ENCODE results near the gene TNIK.

The TNIK gene

DNA sequence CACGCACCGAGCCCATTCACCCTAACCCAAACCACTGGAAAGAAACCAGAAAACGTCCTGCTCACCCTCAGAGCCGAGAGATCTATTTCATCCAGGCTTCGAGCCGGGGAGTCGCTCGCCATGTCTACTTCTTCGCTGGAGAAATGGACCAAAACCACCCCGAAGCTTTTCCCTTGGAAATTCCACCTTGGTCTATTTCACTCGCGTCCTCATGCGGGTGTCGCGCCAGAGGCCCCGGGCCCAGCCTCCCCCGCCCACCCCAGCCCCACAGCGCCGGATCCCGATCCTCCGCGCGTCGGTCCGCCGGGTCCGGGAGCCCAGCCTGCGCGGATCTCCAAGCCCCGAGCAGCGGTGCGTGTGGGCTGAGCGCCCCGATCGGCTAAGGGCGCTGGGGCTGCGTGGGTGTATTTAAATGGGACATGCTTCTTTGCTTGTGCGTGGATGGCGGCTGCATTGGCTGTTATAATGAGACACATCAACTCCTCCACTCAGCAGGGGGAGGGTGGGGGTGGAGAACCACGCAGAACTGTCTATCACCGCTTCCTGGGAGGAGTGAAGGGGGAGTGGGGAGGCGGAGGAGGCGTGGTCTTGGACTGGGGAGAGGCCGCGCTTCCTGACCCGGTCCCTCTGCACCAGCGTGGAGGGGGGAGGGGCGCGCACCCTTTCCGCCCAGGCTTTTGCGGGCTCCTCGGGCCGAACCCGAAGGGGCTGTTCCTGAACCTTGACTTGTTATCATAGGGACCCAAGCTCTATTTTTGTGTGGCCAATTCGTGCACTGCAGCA lies at the start of gene TNIK:
Gene TNIK, minus strand, starts transcription at position 464 of the 783 bp plus-strand sequence. Its CDS starts 342 bp downstream, at position 122.
- peak; percentile 62 to 63 for DNase-seq

DNA sequence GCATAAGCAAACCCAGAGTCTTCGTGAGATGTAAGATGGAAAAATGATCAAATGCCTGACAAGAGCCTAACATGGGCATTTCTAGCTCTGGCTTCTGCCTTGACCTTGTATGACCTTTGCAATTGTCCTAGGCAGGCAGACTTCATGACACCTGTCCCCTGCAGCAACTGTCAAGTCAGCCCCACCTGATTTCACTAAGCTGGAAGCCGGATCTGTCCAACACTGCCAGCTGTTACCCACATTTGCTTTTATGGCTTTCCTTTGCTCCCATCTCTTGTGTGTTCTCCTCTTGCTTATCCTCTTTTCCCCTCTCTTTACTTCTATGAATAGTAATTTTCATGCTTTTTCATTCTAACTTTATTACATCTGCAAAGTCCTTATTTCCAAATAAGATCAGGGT lies 48.5 kb upstream of the TNIK start:
- DNase-seq: no peak

DNA sequence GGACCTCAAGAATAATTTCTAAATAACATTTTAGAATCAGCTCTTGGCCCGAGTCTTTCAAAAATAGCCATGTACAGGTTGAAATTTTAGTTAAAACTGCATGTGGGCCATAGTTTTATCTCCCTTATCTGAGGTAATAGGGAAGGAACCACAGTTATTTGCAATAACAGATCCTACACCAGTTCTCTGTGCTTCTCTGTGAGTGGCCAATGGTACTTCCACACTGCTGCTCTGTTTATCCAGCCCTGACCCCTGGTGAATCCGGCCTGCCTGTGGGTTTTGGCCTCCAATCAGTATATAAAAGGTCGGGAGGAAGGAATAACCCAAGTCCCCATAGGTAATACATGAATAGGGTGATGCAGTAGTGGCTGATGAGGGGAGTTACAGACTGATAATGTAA lies 48.0 kb upstream of the TNIK start:
- DNase-seq: no peak

DNA sequence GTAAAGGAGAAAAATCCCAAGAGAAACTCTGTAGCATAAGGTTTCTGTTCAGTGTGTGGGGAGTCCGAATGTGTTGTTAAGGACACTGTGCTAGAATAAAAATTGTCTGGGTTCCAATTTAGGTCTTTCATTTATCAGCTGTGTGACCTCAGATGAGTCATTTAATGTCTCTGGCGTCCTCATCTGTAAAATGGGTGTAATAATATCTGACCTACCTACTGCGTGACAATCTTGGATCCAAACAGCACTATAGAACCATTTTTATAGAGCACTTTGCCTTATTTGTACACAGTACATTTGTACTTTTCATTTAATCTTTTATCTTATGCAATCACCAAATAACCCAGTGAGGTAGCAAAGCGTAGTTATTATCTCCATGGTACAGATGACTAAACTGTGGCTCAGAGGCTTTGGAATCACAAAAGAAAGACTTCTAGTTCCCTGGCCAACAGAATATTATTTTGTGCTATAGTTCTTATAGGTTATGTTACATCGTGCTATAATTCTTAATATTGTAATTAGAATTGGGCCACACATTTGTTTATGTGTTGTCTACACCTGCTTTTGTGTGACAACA lies 46.6 kb upstream of the TNIK start:
- no peak for DNase-seq

DNA sequence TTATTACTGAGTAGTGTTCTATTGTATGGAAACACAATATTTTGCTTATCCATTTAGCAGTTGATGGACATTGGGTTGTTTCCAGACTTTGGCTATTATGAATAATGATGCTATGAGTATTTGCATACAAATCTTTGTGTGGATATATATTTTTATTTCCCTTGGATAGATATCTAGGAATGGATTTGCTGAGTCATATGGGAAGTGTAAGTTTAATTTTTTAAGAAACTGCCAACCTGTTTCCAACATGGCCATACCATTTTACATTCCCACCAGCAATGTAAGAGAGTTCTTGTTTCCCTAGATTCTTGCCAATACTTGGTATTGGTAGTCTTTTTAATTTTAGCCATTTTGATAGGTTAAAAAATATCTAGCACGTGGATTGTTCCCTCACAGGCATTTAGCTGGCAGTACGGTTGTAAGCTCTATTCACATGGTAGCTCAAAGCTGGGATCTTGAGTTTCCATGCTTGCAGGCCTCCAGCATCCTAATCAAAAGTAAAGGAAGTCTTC lies 45.7 kb upstream of the TNIK start:
- no peak for DNase-seq

DNA sequence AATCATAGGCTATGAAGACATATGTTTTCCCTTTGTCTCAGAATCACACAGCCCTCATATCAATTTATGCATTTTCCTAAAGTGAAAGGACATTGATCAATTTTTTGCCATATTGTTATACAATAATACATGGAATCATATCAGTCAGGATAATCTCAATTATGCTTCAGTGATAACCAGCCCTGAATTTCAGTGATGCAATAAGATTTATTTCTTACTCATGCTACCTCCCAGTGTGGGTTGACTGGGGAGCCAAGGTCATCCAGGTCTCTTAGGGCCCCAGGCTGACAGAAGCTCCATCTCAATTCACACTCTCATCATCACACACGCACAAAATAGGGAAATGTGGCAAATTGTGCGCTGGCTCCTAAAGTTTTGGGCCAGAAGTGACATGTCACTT lies 44.2 kb upstream of the TNIK start:
- no peak for DNase-seq

DNA sequence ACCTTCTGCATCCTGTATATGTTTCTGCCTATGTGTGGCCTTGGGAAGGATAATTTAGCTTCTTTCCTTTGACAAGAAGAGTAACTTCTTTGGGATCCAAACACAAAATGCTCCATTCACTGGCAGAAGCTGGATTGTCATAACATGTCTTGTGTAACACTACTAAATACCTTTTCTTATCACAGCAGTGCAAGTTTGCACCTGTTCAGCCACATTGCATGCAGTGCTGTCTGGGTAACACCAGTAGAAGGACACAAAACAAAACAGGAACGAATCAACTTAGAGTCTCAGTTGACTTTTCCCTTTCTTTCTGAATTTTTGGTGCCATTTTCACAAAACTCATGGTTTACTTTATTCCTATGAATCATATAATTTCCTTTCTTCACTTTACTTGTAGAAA lies 43.6 kb upstream of the TNIK start:
- DNase-seq: no peak

DNA sequence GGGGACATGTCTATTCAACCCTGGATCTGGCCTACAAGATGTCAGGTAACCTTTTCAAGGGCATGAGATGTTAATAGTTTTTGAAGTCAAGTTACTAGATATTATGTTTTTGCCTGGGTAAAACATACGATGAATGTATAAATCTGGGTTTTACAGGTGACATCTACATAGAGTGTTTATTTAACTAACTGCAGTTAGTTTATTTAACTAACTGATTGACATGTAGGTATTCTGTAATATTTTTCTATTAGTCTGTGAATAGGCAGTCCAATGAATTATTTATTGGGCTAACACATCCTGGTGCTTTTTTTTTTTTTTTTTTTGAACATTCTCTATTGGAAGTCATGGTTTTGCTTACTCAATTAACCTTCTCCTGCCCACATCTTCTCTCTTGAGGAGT lies 38.7 kb upstream of the TNIK start:
- no peak for DNase-seq

DNA sequence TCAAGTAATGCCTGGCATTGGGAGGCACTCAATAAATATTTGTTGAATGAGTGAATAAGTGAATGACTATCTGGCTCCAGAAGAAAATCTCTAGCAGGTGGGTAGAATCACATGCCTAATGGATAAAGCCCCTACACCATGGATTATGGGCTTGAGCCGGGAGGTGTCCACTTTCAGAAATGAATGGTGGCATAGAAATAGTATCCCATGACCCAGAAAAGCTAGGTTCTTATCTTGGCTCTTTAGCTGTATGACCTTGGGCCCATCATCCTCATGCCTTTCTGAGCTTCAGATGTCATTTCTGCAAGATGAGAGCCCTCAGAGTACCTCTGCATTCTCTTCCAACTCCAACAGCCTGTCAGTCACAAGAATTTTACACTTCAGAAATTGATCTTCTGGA lies 37.3 kb upstream of the TNIK start:
- DNase-seq: no peak

DNA sequence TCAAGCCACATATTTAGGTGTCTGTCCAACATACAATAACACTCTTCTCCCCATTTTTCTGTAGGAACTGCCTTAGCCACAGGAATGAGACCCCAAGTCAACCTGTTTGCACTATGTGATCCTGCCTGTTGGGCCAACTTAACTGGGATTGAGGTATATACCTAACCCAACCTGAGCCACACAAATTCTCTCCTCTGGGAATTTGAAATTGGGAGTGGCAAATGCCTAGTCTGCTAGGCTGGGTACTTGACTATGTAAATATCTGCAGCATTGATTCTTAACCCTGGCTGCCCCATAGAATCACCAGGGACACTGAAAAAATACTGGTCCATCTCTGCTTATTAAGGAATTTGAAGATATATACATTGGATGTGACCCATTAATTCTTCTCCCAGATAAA lies 35.2 kb upstream of the TNIK start:
- DNase-seq: no peak

DNA sequence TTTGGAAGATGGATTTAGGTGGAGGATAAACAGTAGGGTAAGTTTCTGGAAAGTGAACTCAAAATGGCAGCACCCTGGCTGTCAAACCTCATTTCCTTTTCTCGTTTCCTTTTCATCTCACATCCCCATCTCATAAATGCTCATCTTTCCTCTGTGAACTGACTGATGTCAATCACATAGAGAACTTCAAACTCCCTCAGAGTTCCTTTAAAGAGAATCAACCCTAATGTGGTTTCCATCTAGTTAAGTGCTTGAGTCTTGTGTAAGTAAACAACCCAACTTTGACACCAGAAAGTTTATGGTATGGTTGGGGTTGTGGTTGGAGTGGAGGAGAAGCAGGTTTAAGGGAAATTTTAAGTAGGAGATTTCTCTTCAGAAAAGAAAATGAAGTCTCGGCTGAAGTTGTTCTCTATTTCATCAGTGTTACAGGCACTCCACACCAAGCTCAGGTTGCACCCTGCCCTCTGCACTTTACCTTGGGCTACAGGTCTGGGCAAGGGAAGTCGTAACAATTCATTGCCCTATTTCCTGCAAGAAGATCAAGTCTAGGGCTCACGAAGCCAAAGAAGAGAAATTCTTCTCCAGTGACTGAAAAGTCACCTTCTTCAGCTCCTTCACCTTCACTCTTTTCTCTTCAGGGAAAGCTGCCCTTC lies 34.4 kb upstream of the TNIK start:
- no peak for DNase-seq

DNA sequence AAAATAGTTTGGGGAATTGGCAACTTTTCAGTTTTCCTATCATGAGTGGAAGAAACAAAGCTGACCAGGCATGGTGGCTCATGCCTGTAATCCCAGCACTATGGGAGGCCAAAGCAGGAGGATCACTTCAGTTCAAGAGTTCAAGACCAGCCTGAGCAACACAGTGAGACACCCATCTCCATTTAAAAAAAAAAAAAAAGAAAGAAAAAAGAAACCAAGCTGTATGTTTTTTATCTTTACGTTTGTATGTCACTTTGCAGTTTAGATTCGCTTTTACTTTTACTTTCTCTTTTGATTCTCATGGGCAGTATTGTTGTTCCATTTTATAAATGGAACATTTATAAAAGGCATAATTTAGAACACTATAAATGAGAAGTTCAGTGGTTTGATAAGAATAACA lies 31.2 kb upstream of the TNIK start:
- DNase-seq: no peak

DNA sequence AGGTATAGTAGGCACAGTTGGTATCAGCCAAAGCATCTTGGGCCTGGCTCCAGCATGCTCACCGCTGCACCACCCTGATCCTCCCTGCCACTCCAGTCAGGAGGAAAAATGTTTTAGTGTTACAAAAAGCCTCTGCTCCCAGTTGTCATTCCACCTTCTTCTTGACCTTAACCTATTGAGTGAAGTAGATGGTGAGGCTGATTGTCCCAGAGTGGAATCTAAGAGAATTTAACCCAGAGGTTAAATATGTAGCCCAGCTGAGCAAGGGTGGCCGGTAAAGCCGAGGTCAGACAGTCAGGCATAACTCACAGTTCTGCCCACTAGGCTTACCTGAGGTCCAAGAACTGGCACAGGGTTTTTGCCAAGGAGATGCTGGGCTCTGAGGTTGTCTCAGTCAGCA lies 30.7 kb upstream of the TNIK start:
- DNase-seq: no peak

DNA sequence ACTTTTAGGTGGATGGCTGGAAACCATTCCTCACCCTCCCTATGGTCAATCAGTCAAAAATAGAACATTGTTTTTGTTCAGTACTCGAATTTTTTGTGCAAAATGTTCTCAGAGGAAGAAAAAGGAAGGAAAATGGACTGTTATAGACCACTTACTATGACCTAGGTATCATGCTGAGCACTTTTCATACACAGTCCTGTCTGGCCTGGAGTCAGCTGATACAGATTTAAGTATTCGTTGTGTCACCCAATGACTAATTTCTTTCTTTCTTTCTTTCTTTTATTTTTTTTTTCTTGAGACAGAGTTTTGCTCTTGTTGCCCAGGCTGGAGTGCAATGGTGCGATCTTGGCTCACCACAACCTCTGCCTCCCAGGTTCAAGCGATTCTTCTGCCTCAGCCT lies 29.1 kb upstream of the TNIK start:
- no peak for DNase-seq

DNA sequence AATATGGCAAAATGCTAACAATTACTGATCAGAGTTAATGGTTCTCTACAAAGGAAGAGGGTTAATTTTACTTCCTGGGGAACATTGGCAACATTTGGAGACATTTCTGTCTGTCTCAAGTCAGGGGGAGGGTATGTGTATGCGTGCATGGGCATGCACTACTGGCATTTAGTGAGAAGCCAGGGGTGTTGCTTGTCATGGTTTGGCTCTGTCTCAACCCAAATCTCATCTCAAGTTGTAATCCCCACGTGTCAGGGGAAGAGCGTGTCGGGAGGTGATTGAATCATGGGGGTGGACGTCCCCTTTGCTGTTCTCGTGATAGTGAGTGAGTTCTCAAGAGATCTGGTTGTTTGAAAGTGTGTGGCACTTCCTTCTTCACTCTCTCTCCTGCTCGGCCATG lies 28.3 kb upstream of the TNIK start:
- DNase-seq: no peak

DNA sequence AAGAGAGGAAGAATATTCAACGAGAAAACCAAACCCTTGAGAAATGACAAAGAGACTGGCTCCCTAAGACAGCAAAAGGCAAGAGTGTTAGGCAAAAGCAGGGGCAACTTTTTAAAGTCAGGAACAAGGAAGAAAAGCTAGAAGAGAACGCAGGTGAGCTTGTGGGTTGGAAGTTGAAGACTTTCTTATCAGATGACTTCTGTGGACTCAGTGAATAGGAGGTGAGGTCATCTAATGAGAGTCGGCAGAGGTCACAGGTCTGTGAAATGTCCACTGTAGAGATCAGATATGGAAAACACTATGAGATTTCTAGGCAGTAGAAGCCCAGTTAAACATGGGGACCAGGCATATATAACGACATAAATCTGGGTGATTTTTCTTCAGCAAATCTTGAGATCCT lies 27.2 kb upstream of the TNIK start:
- DNase-seq: no peak

DNA sequence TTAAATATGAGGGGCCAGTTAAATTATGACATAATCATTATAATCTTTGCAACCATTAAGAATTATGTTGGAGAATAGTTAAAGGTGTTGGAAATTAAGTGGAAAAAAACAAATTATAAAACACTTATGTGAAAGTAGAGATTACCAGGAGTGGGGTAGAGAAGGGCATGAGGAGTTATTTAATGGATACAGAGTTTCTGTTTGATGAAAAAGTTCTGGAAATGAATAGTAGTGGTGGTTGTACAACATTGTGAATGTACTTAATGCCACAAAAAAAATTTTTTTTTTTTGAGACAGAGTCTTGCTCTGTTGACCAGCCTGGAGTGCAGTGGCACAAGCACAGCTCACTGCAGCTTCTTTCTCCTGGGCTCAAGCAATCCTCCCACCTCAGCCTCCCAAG lies 25.1 kb upstream of the TNIK start:
- no peak for DNase-seq

DNA sequence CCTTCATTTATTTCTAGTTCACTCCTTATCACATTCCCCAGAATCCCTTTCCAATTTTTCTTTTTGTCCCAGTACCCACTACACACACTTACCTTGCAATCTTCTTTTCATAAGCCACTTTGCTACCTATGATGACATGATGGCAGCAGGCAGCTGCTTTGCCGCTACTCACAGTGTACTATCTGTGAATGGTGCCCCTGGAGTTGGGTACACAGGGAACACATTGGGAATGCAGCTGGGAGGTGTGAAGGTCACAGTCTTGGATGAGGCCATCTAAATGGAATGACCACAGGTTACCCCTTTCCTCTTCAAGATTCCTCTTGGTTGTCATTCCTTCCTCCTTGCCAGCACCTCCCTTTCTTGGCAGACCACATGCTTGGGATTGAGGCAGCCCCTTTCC lies 20.8 kb upstream of the TNIK start:
- DNase-seq: no peak

DNA sequence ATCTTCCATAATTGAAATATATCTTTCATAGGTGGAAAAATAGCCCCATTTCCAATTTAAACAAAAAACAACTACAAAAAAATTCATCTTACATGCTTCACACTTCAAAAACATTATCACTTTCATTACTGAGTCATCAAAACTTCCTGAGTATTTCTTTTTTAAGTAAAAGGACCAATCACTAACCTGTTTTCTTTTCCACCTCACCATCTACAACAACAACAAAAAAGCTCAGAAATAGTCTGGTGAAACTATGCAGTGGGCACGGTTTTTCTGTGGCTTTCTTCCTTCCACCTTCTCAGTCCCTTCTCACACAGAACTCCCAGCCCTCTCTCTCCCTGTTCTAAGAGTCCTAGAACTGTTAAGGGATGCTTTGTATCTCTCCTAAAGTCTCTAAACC lies 20.3 kb upstream of the TNIK start:
- no peak for DNase-seq

DNA sequence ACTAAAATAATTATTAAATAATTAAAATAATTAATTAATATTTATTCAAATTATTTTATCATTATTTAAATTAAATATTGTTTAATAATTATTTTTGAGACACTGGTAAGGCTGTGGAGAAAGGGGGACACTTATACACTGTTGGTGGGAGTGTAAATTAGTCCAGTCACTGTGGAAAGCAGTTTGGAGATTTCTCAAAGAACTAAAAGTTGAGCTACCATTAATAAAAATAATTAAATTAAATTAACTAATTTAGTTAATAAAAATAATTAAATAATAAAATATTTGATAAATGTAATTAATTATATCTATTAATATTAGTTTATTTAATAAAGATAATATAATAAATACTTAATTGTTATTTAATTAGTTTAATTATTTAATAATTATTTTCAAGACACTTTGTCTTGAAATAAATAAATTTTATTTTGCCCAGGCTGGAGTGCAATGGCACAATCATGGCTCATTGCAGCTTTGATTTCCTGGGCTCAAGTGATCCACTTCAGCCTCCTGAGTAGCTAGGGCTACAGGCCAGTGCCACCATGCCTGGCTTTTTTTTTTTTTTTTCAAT lies 16.4 kb upstream of the TNIK start:
- DNase-seq: no peak

DNA sequence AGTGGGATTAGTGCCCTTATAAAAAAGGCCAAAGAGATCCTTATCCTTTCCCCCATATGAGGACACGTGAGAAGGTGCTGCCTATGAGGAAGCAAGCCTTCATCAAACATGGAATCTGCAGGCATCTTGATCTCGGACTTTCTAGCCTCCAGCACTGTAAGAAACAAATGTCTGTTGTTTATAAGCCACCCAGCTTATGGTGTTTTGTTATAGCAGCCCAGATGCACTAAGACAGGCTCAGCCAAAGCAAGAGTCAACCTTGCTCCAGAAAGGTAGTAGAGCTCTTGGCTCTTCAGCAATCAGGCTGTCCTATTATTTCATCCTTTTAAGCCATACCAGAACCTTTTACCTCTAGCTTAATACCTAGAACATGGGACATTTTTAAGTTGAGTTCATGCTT lies 12.3 kb upstream of the TNIK start:
- no peak for DNase-seq

DNA sequence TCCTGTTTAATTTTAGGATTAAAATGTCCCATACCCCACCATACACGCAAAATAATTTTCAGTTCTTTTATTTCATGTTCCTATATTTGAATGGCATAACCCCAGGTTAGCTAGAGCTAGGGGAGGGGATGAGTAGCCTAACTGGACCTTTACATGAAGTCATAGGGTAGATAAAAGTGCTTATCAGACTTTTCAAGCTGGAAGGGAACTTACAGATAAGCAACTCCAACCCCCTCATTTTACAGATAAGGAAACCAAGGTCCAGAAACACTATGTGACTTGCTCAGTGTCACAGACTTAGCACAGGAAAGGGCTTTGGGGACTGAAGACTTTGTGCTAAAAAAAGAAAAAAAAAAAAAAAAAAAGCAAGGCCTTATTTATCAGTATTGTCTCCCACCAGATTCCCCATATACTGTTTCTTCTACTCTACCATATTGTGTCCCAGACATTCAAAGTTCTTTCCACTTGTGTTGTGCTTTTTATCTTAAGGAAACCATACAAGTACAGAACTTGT lies 10.6 kb upstream of the TNIK start:
- no peak for DNase-seq

DNA sequence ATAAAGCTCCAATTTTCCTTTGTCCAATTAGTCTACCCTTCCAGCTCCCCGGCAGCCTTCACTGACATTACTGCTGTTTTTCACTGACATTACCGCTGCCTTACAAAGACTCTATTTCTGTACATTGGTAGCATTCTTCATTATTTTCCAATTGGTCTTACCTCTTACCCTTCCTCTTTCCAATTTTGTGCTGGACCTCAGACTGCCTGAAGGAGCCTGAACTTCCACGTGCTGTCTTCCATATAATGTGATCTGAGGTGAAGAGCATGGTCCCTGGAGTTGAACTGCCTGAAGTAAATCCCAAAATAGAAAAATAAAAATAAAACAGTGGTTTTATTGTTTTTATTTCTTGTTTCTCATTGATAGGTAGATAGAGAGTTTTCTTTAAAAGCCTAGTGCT lies 9.2 kb upstream of the TNIK start:
- DNase-seq: no peak

Measured in cerebellar nuclear complex (tissue), 1 donor.